IPS-20b (cell line): ENCODE results near the gene EIF4A3.
A peak's percentile ranks its signal among the peaks of the same experiment; 100 is the strongest.
"Not testable (repeated sequence)": the region's sequence is repeated elsewhere in the genome, so short reads cannot be mapped to it uniquely, and the experiment has no call there.

ENCODE experiments used
- H3K27ac ChIP-seq: one replicate; pipeline ENCODE4 v1.5.1; 2013; ENCODE audit warnings: low read length
- H3K27me3 ChIP-seq: 2 replicates; pipeline ENCODE4 v1.6.1; 2013; ENCODE audit warnings: mild to moderate bottlenecking, low read length, inconsistent platforms; ENCODE audit not compliant: insufficient read depth
- H3K36me3 ChIP-seq: 2 replicates; pipeline ENCODE4 v1.6.1; 2013; ENCODE audit warnings: low read depth, mild to moderate bottlenecking, inconsistent platforms, low read length, moderate library complexity; ENCODE audit not compliant: insufficient read depth
- H3K4me1 ChIP-seq: 2 replicates; pipeline ENCODE4 v1.6.1; 2013; ENCODE audit warnings: mild to moderate bottlenecking, control low read depth, inconsistent platforms, low read length, moderate library complexity; ENCODE audit not compliant: insufficient read depth
- H3K4me3 ChIP-seq: 2 replicates; pipeline ENCODE4 v1.5.1; 2013; ENCODE audit warnings: mild to moderate bottlenecking, low read length, inconsistent platforms
- H3K9ac ChIP-seq: 2 replicates; pipeline ENCODE4 v1.6.1; 2013; ENCODE audit warnings: low read depth, mild to moderate bottlenecking, inconsistent platforms, low read length, moderate library complexity
- H3K9me3 ChIP-seq: 2 replicates; pipeline ENCODE4 v1.6.1; 2013; ENCODE audit warnings: mild to moderate bottlenecking, low read depth, low read length, inconsistent platforms; ENCODE audit not compliant: insufficient read depth

The EIF4A3 gene

GRCh38 chr17:80169784-80170500, 23.0 kb upstream of the EIF4A3 start, which contains the start of gene CARD14:
CARD14 (plus strand) TSS chr17:80170030; CDS start chr17:80181439, 11,409 bp downstream.
- Histone ChIP-seq H3K4me3 (no peak within 1 kb of the TSS), H3K9me3 (no peaks in the 10 kb centered on the region), H3K4me1 (no peaks in the 10 kb centered on the region), H3K9ac (no peak within 1 kb of the TSS), H3K36me3 (no peaks in the 10 kb centered on the region), H3K27ac (no peak within 1 kb of the TSS), H3K27me3 (no peaks in the 10 kb centered on the region)

DNA sequence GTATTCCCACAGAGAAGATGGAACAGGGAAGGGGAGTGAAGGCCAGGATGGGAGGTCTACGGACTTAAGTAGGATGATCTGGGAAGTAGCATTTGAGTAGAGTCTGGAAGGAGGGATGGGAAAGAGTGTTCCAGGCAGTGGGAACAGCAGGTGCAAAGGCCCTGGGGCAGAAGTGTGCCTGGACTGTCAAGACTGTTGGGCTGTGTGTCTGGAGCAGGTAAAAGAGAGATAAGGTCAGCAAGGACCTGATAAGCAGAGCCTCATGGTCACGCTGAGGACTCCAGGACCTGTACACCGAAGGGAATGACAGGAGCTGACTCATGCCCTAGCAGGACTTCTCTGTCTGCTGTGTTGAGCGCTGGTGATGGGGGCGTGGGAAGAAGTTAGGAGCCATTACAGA, 22.2 kb upstream of the EIF4A3 start:
- no peaks in the 10 kb centered on the region for H3K27me3 ChIP-seq
- no peak overlapping the region for H3K9ac ChIP-seq
- H3K4me1 ChIP-seq = no peaks in the 10 kb centered on the region
- H3K36me3 ChIP-seq = no peaks in the 10 kb centered on the region
- H3K27ac ChIP-seq = no peak overlapping the region
- H3K9me3 ChIP-seq = no peaks in the 10 kb centered on the region
- no peak overlapping the region for H3K4me3 ChIP-seq

- H3K36me3 ChIP-seq = no peaks in the 10 kb centered on the region
- H3K27me3 ChIP-seq = no peaks in the 10 kb centered on the region
- H3K9me3 ChIP-seq = no peaks in the 10 kb centered on the region
- H3K27ac ChIP-seq = no peak overlapping the region
- no peak overlapping the region for H3K4me3 ChIP-seq
- H3K4me1 ChIP-seq = no peaks in the 10 kb centered on the region
- no peak overlapping the region for H3K9ac ChIP-seq
Measured at GRCh38 chr17:80168371-80168770, 21.4 kb upstream of the EIF4A3 start.

DNA sequence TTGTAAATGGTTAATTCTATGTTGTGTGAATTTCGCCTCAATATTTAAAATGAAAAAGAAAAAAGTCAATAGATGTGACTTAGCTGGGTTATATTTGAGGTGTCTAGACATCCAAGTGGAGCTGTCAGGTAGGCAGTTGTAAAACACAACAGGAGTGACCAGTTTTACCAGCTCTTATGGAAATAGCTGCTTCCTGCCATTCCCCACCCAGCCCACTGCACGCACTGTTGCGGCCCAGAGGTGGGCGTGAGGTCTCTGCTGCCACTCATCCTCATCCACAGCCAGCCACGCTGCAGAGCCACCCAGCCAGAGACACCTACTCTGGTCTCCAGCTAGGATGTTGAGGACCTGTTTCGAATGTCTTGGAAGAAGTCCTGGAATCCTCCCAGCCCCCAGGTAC, 19.5 kb upstream of the EIF4A3 start:
- no peak overlapping the region for H3K4me3 ChIP-seq
- no peaks in the 10 kb centered on the region for H3K27me3 ChIP-seq

DNA sequence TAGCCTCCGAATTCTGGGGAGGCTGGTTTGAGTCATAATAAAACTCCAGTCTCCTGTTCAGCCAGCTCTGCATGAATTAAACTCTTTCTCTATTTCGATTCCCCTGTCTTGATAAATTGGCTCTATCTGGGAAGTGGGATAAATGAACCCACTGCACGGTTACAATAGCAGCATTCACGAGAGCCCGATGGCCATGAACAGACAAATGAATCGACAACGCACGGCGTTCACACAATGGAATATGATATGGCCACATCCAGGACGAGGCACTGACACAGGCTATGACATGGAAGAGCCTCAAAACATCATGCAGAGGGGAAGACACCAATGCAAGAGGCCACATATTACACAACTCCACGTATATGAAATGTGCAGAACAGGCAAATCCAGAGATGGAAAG, 17.3 kb upstream of the EIF4A3 start:
- Histone ChIP-seq H3K36me3 (no peaks in the 10 kb centered on the region), H3K27ac (no peak overlapping the region), H3K4me1 (peaks cover 16% of the 10 kb centered on the region; the same call in 1 of the 2 replicates), H3K4me3 (no peak overlapping the region), H3K9me3 (no peaks in the 10 kb centered on the region), H3K9ac (no peak overlapping the region), H3K27me3 (peaks cover 9% of the 10 kb centered on the region; the same call in 1 of the 2 replicates)

More for the DNA sequence above, 19.5 kb upstream of the EIF4A3 start:
- H3K9me3 ChIP-seq = no peaks in the 10 kb centered on the region
- no peak overlapping the region for H3K27ac ChIP-seq
- H3K9ac ChIP-seq = no peak overlapping the region
- no peaks in the 10 kb centered on the region for H3K36me3 ChIP-seq
- H3K4me1 ChIP-seq = peaks cover 4% of the 10 kb centered on the region; the same call in 1 of the 2 replicates

GRCh38 chr17:80163336-80163735, 16.4 kb upstream of the EIF4A3 start:
- Histone ChIP-seq H3K4me1 (peaks cover 20% of the 10 kb centered on the region; the same call in 1 of the 2 replicates), H3K27me3 (peaks cover 11% of the 10 kb centered on the region; the same call in 1 of the 2 replicates), H3K9ac (no peak overlapping the region), H3K27ac (no peak overlapping the region), H3K36me3 (no peaks in the 10 kb centered on the region), H3K4me3 (no peak overlapping the region), H3K9me3 (no peaks in the 10 kb centered on the region)

GRCh38 chr17:80160536-80160935, 13.6 kb upstream of the EIF4A3 start:
- Histone ChIP-seq H3K9me3 (peaks cover 19% of the 10 kb centered on the region), H3K36me3 (no peaks in the 10 kb centered on the region), H3K27ac (no peak overlapping the region), H3K4me1 (peaks cover 20% of the 10 kb centered on the region; the same call in 1 of the 2 replicates), H3K4me3 (peak overlapping the region; percentile 31; the same call in 1 of the 2 replicates), H3K27me3 (peaks cover 11% of the 10 kb centered on the region; the same call in 1 of the 2 replicates), H3K9ac (no peak overlapping the region)

GRCh38 chr17:80158846-80159245, 11.9 kb upstream of the EIF4A3 start:
- Histone ChIP-seq H3K36me3 (no peaks in the 10 kb centered on the region), H3K4me1 (peaks cover 23% of the 10 kb centered on the region; the same call in 1 of the 2 replicates), H3K9ac (peak overlapping the region; percentile 35; the same call in 1 of the 2 replicates), H3K27ac (no peak overlapping the region), H3K4me3 (no peak overlapping the region), H3K9me3 (peaks cover 28% of the 10 kb centered on the region), H3K27me3 (peaks cover 11% of the 10 kb centered on the region; the same call in 1 of the 2 replicates)

GRCh38 chr17:80155600-80155999, 8.7 kb upstream of the EIF4A3 start:
- H3K4me3 ChIP-seq, H3K36me3 ChIP-seq, H3K27ac ChIP-seq, H3K9ac ChIP-seq: not testable (repeated sequence)
- Histone ChIP-seq H3K4me1 (peaks cover 34% of the 10 kb centered on the region; the same call in 1 of the 2 replicates), H3K9me3 (peaks cover 28% of the 10 kb centered on the region), H3K27me3 (peaks cover 11% of the 10 kb centered on the region; the same call in 1 of the 2 replicates)

- H3K9me3 ChIP-seq = peaks cover 28% of the 10 kb centered on the region
- no peak overlapping the region for H3K27ac ChIP-seq
- H3K36me3 ChIP-seq = no peaks in the 10 kb centered on the region
Measured at GRCh38 chr17:80154166-80154565, 7.2 kb upstream of the EIF4A3 start.

DNA sequence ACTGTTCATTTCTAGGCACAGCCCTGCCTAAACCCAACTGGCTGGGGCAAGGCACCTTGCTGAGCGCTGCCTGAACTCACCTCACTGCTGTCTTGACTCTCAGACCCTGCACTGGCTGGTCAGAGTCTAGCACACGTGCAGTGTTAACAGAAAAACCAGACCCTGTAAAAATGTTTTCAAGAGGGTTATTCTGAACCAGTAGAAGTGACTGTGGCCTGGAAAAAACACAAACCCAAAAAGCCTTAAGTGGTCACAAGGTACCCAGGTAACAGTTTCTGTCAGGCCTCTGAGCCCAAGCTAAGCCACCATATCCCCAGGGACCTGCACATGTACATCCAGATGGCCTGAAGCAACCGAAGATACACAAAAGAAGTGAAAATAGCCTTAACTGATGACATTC, 6.1 kb upstream of the EIF4A3 start:
- H3K9ac ChIP-seq = no peak overlapping the region
- H3K9me3 ChIP-seq = peaks cover 28% of the 10 kb centered on the region

More at GRCh38 chr17:80154166-80154565, 7.2 kb upstream of the EIF4A3 start:
- Histone ChIP-seq H3K4me3 (peak overlapping the region; percentile 53), H3K4me1 (peaks cover 21% of the 10 kb centered on the region; the same call in 1 of the 2 replicates), H3K27me3 (peaks cover 2% of the 10 kb centered on the region; the same call in 1 of the 2 replicates), H3K9ac (peak overlapping the region; percentile 47; the same call in 1 of the 2 replicates)

More for the DNA sequence above, 6.1 kb upstream of the EIF4A3 start:
- no peak overlapping the region for H3K4me3 ChIP-seq
- H3K27ac ChIP-seq = no peak overlapping the region
- no peaks in the 10 kb centered on the region for H3K36me3 ChIP-seq
- H3K27me3 ChIP-seq = no peaks in the 10 kb centered on the region; the same call in 1 of the 2 replicates
- H3K4me1 ChIP-seq = peaks cover 17% of the 10 kb centered on the region; the same call in 1 of the 2 replicates
